Fibroblast of lung (primary cell): ENCODE data around the gene GRK5.

Experiments
- CTCF ChIP-seq, 2 donors: IDR thresholded peaks in 1 of 2; conservative IDR thresholded peaks in 1 of 2; 1 replicate in 1 of 2; 2 replicates in 1 of 2; pipeline ENCODE4 v1.5.1; 2011 to 2012; ENCODE audit warnings: low read length in 2 of 2, control low read depth in 1 of 2, inconsistent platforms in 1 of 2, low read depth in 1 of 2, mild to moderate bottlenecking in 1 of 2
- EZH2 ChIP-seq: IDR thresholded peaks from 2 replicates; pipeline ENCODE4 v1.5.1; 2012; ENCODE audit warnings: low read length, control low read depth, mild to moderate bottlenecking; ENCODE audit errors: missing control alignments

- no peak for TF ChIP-seq CTCF (conservative IDR thresholded peaks at IDR 0.05 in 1 of 2, IDR thresholded peaks at IDR 0.05 in 1 of 2; ENCODE audit: low read depth in 1 of 2, low read length in 2 of 2)
- no peak for TF ChIP-seq EZH2
Measured at GRCh38 chr10:119269737-119270136, 62.4 kb downstream of the GRK5 start.
